ENCODE results near the gene CIITA.
A peak's percentile ranks its signal among the peaks of the same experiment; 100 is the strongest.

Gene CIITA

GRCh38 chr16:10880594-10881452 is 3.8 kb downstream of the CIITA start:
- no peak for DNase-seq (ENCODE audit: low read depth)

- no peak for DNase-seq (ENCODE audit: low read depth)
Measured at GRCh38 chr16:10881479-10882030, 4.6 kb downstream of the CIITA start.

GRCh38 chr16:10883004-10883403 is 6.0 kb downstream of the CIITA start:
- no peak for DNase-seq (ENCODE audit: low read depth)

GRCh38 chr16:10885246-10885645 is 8.2 kb downstream of the CIITA start:
- no peak for DNase-seq (ENCODE audit: low read depth)

GRCh38 chr16:10888320-10888937 is 11.4 kb downstream of the CIITA start:
- no peak for DNase-seq (ENCODE audit: low read depth)

- no peak for DNase-seq (ENCODE audit: low read depth)
Measured at GRCh38 chr16:10889855-10890254, 12.9 kb downstream of the CIITA start.

- no peak for DNase-seq (ENCODE audit: low read depth)
Measured at GRCh38 chr16:10892782-10893318, 15.8 kb downstream of the CIITA start.

- no peak for DNase-seq (ENCODE audit: low read depth)
Measured at GRCh38 chr16:10895053-10895946, 18.3 kb downstream of the CIITA start.

- DNase-seq (ENCODE audit: low read depth), result no peak
Measured at GRCh38 chr16:10896165-10896564, 19.2 kb downstream of the CIITA start.

GRCh38 chr16:10896723-10897122 is 19.7 kb downstream of the CIITA start:
- no peak for DNase-seq (ENCODE audit: low read depth)

GRCh38 chr16:10897134-10897533 is 20.1 kb downstream of the CIITA start:
- no peak for DNase-seq (ENCODE audit: low read depth)

GRCh38 chr16:10902999-10903398 is 26.0 kb downstream of the CIITA start:
- DNase-seq (ENCODE audit: low read depth), result no peak

GRCh38 chr16:10906482-10906881 is 29.5 kb downstream of the CIITA start:
- no peak for DNase-seq (ENCODE audit: low read depth)

- DNase-seq (ENCODE audit: low read depth), result no peak
Measured at GRCh38 chr16:10906914-10907756, 30.1 kb downstream of the CIITA start.

- no peak for DNase-seq (ENCODE audit: low read depth)
Measured at GRCh38 chr16:10907757-10908045, 30.7 kb downstream of the CIITA start.

- DNase-seq (ENCODE audit: low read depth), result no peak
Measured at GRCh38 chr16:10911267-10911666, 34.3 kb downstream of the CIITA start.

- DNase-seq (ENCODE audit: low read depth), result no peak
Measured at GRCh38 chr16:10916534-10916933, 39.5 kb downstream of the CIITA start.

GRCh38 chr16:10918294-10919002 is 41.4 kb downstream of the CIITA start:
- peak; percentile 62 for DNase-seq (ENCODE audit: low read depth)

GRCh38 chr16:10919003-10919351 is 42.0 kb downstream of the CIITA start:
- no peak for DNase-seq (ENCODE audit: low read depth)

GRCh38 chr16:10920726-10921427 is 43.9 kb downstream of the CIITA start:
- DNase-seq (ENCODE audit: low read depth), result no peak
